ENCODE results near the gene ZYX. TPM values are rescaled to one million over a fixed set of nuclear protein-coding genes. Genes with fewer than 3 reads are reported as not detected.

The ZYX gene
- total and polyA plus RNA-seq, 9 of the 15 experiments (the other 6 are each of a cell fraction or from before 2014, with no cell fraction given): 1.8 to 130 (median 15.7) TPM

DNA sequence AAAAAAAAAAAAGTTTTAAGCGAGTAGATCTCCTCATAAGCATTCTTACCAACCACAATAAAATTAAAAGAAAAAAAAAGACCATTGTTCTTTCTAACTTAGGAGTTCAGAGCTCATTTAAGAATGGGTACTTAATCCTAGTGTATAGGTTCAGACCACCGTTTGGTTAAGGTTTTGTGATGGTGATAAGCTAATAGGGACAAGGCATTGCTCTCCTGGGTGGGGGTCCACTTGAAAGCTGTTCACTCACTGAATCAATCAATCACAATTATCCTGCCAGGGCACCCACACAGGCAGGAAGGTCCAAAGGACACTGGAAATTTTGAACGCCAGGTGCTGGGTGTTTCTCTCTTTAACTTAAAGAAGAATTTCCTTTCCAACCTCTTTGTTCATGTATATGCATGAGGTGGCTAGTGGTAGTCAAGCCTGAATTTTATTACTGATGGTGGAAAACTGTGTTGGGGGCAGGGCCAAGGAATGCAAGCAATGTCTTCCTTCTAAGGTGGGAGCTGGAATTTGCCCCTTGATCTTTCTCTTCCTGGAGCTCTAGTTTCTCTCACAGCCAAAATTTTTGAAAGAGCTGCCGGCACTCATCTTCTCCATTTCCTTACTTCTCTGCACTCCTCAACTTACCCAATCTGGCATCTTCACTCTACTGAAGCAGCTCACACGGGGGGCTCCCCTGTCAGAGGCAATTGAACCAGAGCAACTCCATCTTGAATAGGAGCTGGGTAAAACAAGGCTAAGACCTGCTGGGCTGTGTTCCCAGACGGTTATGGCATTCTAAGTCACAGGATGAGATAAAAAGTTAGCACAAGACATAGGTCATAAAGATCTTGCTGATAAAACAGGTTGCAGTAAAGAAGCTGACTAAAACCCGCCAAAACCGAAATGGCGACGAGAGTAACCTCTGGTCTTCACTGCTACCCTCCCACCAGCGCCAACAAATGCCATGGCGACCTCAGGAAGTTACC lies 11.2 kb upstream of the ZYX start (continued):
- TF ChIP-seq IRF2 (CRISPR knock-in tag; IDR thresholded peaks at IDR 0.05) (no peak), KAT2B (IDR thresholded peaks at IDR 0.05; ENCODE audit: low read depth, low read length) (no peak), ZNF561 (CRISPR knock-in tag; conservative IDR thresholded peaks at IDR 0.05) (peak; percentile 78), FOSL1 (tag; conservative IDR thresholded peaks at IDR 0.05) (0 out of 2 replicates have a peak, but pooled peaks have one; percentile 52), THRAP3 (IDR thresholded peaks at IDR 0.05; ENCODE audit: borderline replicate concordance) (no peak), ZNF239 (CRISPR knock-in tag; IDR thresholded peaks at IDR 0.05) (peak; percentile 96), RBM15 (IDR thresholded peaks at IDR 0.05; ENCODE audit: insufficient read depth, low read length) (no peak), KAT7 (CRISPR knock-in tag; IDR thresholded peaks at IDR 0.05; ENCODE audit: borderline replicate concordance) (no peak), HNRNPH1 (optimal IDR thresholded peaks at IDR 0.05; ENCODE audit: low read depth, low read length) (no peak), EP300 (IDR thresholded peaks at IDR 0.05; ENCODE audit: low read length) (no peak), PHB2 (IDR thresholded peaks at IDR 0.05; ENCODE audit: low read depth) (no peak), COPS2 (conservative IDR thresholded peaks at IDR 0.05) (no peak), DACH1 (IDR thresholded peaks at IDR 0.05; ENCODE audit: partially characterized antibody) (no peak), ZNF717 (CRISPR knock-in tag; IDR thresholded peaks at IDR 0.05) (no peak; the same call in 1 of the 2 replicates), RBM22 (IDR thresholded peaks at IDR 0.05; ENCODE audit: low read depth, low read length, poor library complexity, severe bottlenecking) (no peak), ZNF766 (CRISPR knock-in tag; conservative IDR thresholded peaks at IDR 0.05) (peak; percentile 99), GABPB2 (CRISPR knock-in tag; conservative IDR thresholded peaks at IDR 0.05) (no peak), ETV1 (tag; conservative IDR thresholded peaks at IDR 0.05; ENCODE audit: low read depth) (peak; percentile 83), MTA2 (IDR thresholded peaks at IDR 0.05; ENCODE audit: low read depth) (no peak), CREB1 (IDR thresholded peaks at IDR 0.05) (no peak), CREB1 (CRISPR knock-in tag; IDR thresholded peaks at IDR 0.05) (no peak), IFI16 (CRISPR knock-in tag; IDR thresholded peaks at IDR 0.05) (no peak), JUNB (CRISPR knock-in tag; conservative IDR thresholded peaks at IDR 0.05) (peak; percentile 86), ZNF79 (CRISPR knock-in tag; IDR thresholded peaks at IDR 0.05; ENCODE audit: low read depth) (peak; percentile 99), KLF1 (tag; IDR thresholded peaks at IDR 0.05) (peak; percentile 80), ZNF77 (CRISPR knock-in tag; IDR thresholded peaks at IDR 0.05) (0 out of 2 replicates have a peak, but pooled peaks have one; percentile 59), PHB (CRISPR knock-in tag; IDR thresholded peaks at IDR 0.05) (peak; percentile 96), YBX1 (IDR thresholded peaks at IDR 0.05) (no peak)
- TF ChIP-seq, protein P1, sequence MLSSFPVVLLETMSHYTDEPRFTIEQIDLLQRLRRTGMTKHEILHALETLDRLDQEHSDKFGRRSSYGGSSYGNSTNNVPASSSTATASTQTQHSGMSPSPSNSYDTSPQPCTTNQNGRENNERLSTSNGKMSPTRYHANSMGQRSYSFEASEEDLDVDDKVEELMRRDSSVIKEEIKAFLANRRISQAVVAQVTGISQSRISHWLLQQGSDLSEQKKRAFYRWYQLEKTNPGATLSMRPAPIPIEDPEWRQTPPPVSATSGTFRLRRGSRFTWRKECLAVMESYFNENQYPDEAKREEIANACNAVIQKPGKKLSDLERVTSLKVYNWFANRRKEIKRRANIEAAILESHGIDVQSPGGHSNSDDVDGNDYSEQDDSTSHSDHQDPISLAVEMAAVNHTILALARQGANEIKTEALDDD (IDR thresholded peaks at IDR 0.05): peak; percentile 70
- TF ChIP-seq, protein P2, sequence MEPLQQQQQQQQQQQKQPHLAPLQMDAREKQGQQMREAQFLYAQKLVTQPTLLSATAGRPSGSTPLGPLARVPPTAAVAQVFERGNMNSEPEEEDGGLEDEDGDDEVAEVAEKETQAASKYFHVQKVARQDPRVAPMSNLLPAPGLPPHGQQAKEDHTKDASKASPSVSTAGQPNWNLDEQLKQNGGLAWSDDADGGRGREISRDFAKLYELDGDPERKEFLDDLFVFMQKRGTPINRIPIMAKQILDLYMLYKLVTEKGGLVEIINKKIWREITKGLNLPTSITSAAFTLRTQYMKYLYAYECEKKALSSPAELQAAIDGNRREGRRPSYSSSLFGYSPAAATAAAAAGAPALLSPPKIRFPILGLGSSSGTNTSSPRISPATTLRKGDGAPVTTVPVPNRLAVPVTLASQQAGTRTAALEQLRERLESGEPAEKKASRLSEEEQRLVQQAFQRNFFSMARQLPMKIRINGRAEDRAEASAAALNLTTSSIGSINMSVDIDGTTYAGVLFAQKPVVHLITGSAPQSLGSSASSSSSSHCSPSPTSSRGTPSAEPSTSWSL (CRISPR knock-in tag; IDR thresholded peaks at IDR 0.05; ENCODE audit: borderline replicate concordance): peak; percentile 99

Measured in K562 (cell line).